Kidney epithelial cell (primary cell): ENCODE data around the gene EVX2. TPM values are rescaled to one million over a fixed set of nuclear protein-coding genes. Genes with fewer than 3 reads are reported as not detected.

ENCODE experiments used
- DNase-seq: peaks from one replicate; pipeline ENCODE4 v3.0.0-alpha.2; 2010; ENCODE audit warnings: low read depth
- H3K27me3 ChIP-seq: 2 replicates; pipeline ENCODE4 v1.6.0; 2011; ENCODE audit warnings: low read length; ENCODE audit not compliant: control insufficient read depth, insufficient read depth
- H3K36me3 ChIP-seq: 2 replicates; pipeline ENCODE4 v1.5.1; 2011; ENCODE audit warnings: low read length; ENCODE audit not compliant: control insufficient read depth, insufficient read depth
- H3K4me3 ChIP-seq: 2 replicates; pipeline ENCODE4 v1.5.1; 2011; ENCODE audit warnings: low read depth, mild to moderate bottlenecking, control low read depth, low read length
- CTCF ChIP-seq: IDR thresholded peaks from 2 replicates; pipeline ENCODE4 v1.5.1; 2011; ENCODE audit warnings: mild to moderate bottlenecking, moderate library complexity, low read length, control low read depth, inconsistent platforms; ENCODE audit not compliant: insufficient read depth, poor library complexity, severe bottlenecking
- total RNA-seq: library from RNA; depleted of rRNA; stranded (reverse); fragments of >200 nt; gene quantifications from 2 replicates; pipeline ENCODE4 v1.2.3, GENCODE V29; 2015

EVX2 gene
- total RNA-seq, 1 donor from 2014 or later, result not detected

DNA sequence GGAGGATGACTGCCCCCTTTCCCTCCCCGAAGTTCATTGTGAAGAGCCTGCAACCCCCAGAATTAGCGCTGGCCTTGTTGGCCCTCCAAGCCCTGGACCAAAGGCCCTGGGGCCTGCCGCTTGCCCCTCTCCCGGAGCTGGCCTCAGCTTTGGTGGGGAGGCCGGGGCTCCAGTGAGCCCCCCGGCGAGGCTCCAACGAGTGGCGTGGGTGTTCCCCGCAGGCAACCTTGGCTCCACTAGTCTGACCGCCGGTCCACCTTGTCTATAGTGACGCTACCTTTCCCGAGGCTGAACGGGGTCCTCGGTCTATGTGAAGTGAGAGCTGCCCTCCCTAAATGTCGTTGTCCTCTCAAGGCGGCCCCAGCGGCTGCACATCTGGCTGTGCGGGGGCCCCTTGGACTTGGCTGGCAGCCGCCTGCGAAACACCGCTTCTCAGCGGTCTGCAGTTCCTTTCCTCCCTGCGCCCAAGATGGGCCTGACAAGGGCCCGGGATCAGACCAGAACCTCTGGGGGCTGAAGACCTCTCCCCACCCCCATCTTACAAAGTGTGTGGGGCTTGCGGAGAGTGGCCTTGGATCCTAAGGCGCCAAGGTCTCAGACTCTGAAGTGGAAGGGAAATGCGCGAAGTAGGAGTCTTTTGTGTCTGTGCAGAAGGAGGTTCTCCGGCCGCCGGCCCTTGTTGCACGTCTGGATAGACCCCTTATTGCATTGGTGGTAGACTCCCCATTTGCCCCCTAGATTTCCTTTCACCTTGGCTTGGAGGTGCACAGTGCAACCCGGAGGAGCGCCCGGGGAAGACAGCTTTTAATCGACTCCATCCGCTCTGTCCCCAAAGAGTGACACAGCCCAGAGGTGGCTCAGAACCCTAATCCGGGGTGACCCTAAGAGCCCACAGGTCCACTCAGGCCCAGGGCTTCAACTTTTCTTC, 28.9 kb upstream of the EVX2 start:
- peak overlapping the region; percentile 63 for H3K4me3 ChIP-seq

DNA sequence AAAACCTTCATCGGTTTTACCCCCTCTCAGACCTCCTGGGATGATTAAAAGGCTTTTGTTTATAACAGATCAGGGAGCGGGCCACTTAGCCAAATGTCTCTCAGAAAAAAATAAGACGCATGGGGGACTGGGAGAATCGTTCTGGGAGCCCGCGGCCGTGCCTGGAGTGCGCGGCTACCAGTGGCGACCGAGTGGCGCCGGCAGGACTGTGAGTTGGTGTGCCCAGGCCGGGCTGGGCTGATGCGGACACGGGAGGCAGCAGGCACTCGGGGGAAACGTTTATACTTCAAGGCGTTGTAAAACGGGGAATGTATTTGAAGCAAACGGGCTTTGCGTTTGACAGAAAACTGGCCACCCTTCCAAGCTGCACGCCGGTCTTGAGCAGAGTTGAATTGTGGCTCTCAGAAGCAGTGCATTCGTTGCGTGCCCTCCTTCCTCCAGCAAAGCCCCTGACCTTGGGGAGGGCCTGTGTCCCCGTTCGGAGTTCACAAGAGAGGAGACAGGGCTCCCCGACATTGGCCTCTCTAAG, 28.1 kb upstream of the EVX2 start:
- Histone ChIP-seq H3K27me3 (peaks cover 3% of the 10 kb centered on the region), H3K4me3 (peak overlapping the region; percentile 63), H3K36me3 (no peaks in the 10 kb centered on the region)
- no peak for DNase-seq
- TF ChIP-seq CTCF, result no peak

More for the DNA sequence above, 28.9 kb upstream of the EVX2 start:
- Histone ChIP-seq H3K36me3 (no peaks in the 10 kb centered on the region), H3K27me3 (peaks cover 2% of the 10 kb centered on the region)
- TF ChIP-seq CTCF, result no peak
- no peak for DNase-seq

GRCh38 chr2:176111309-176111663, 27.5 kb upstream of the EVX2 start:
- DNase-seq, result no peak
- Histone ChIP-seq H3K27me3 (peaks cover 3% of the 10 kb centered on the region), H3K36me3 (no peaks in the 10 kb centered on the region), H3K4me3 (peak overlapping the region; percentile 63)
- TF ChIP-seq CTCF, result peak; percentile 89

GRCh38 chr2:176110415-176111308, 26.9 kb upstream of the EVX2 start:
- H3K36me3 ChIP-seq, result no peaks in the 10 kb centered on the region
- no peak for TF ChIP-seq CTCF
- H3K27me3 ChIP-seq, result peaks cover 3% of the 10 kb centered on the region
- no peak for DNase-seq
- peak overlapping the region; percentile 63 for H3K4me3 ChIP-seq

GRCh38 chr2:176109946-176110345, 26.2 kb upstream of the EVX2 start:
- H3K36me3 ChIP-seq, result no peaks in the 10 kb centered on the region
- DNase-seq, result no peak
- TF ChIP-seq CTCF, result no peak
- peak overlapping the region; percentile 63 for H3K4me3 ChIP-seq
- peaks cover 3% of the 10 kb centered on the region for H3K27me3 ChIP-seq
